ENCODE measurements around the gene GH2.
"Not testable (repeated sequence)": the region's sequence is repeated elsewhere in the genome, so short reads cannot be mapped to it uniquely, and the experiment has no call there.

Gene GH2

DNA sequence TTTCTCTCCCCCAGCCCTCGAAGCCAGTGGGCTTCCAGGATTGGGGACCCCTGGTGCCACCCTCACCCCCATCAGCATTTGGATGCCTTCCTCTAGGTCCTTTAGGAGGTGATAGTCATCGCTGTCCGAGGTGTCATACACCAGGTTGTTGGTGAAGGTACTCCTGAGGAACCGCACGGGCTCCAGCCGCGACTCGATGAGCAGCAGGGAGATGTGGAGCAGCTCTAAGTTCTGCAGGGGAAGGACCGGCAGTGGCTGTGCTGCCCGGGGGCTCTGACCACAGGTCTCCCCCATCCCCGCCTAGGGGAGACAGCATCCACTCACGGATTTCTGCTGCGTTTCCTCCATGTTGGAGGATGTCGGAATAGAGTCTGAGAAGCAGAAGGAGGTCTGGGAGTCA is 28.4 kb upstream of the GH2 start:
- no peak for DNase-seq

DNA sequence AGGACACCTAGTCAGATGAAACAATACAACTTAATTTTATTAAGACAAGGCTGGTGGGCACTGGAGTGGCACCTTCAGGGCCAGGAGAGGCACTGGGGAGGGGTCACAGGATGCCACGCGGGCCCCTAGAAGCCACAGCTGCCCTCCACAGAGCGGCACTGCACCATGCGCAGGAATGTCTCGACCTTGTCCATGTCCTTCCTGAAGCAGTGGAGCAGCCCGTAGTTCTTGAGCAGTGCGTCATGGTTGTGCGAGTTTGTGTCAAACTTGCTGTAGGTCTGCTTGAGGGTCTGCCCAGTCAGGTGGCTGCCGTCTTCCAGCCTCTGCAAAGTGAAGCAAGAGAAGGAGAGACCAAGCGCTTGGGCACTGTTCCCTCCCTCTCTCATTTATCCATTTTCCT is 27.8 kb upstream of the GH2 start:
- DNase-seq = not testable (repeated sequence)

DNA sequence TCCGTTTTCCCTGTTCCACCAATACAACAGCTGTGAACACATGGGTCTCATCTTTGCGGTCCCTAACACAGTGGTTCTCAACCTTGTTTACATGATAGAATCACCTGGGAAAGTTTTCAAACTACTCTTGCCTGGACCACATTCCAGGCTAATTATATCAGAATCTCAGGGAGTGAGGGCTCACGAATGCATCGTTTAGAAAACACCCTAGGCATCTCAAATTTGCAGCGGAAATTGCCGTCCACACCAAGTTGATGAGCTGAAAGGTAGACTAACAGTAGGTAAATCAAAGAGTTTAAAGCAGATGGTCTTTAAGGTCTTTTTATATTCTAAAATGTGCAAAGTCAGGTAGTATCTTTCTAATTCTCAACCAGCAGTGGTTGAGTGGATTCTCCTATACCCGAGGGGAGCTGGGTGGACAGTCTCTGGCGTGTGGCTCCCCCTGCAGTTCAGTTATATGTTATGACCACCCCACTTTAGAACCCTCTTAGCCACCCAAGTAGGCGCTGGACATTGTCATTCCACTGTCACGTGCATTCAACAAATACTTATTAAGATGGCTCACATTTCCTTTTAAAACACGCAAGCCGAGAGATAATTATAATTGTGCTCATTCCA is 25.5 kb upstream of the GH2 start:
- not testable (repeated sequence) for DNase-seq

DNA sequence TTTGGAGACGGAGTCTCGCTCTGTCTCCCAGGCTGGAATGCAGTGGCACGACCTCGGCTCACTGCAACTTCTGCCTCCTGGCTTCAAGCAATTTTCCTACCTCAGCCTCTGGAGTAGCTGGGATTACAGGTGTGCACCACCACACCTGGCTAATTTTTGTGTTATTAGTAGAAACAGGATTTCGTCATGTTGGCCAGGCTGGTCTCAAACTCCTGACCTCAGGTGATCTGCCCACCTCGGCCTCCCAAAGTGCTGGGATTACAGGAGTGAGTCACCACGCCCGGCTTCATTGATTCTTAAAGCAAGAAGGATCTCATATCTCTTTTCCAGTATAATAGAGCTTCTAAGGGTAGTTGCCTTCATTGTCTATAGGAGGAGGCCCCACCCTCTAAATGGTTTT is 23.1 kb upstream of the GH2 start:
- DNase-seq = not testable (repeated sequence)

DNA sequence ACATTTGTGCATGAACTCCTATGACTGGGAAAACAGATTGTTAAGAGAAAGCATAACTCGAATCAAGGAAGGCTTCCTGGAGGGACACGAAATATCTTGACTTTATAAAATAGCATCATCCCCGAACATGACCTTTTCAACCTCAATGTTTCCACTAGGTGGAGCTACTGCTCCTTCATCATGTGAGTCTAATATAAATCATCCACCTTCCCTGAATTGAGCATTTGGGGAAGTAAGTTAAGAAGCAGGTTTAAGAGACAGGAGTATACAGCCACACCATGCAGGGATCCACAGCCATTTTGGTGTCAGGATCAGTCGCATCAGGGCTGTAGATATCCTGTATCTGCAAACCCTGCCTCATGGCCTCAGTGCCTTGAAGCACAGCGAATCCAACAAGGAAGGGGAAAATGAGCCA is 22.1 kb upstream of the GH2 start:
- DNase-seq = peak; percentile 2

DNA sequence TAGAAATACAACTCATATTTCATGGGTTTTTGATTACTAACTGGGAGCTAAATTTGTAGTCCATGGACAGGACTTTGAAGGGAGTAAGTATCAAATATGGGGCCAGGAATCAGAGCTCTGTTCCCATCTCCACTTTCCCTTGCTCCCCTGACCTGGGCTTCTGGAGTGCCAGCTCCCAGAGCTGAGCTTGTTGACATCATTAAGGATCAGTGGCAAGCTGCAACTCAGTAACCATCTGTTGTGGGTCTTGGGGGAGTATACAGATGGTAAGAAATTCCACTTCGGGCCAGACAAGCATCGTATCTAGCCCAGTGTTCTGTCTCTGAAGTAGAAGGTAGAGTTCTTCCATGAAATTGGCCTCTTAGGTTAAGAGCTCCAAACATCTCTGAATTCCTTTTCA is 20.2 kb upstream of the GH2 start:
- peak; percentile 34 for DNase-seq

DNA sequence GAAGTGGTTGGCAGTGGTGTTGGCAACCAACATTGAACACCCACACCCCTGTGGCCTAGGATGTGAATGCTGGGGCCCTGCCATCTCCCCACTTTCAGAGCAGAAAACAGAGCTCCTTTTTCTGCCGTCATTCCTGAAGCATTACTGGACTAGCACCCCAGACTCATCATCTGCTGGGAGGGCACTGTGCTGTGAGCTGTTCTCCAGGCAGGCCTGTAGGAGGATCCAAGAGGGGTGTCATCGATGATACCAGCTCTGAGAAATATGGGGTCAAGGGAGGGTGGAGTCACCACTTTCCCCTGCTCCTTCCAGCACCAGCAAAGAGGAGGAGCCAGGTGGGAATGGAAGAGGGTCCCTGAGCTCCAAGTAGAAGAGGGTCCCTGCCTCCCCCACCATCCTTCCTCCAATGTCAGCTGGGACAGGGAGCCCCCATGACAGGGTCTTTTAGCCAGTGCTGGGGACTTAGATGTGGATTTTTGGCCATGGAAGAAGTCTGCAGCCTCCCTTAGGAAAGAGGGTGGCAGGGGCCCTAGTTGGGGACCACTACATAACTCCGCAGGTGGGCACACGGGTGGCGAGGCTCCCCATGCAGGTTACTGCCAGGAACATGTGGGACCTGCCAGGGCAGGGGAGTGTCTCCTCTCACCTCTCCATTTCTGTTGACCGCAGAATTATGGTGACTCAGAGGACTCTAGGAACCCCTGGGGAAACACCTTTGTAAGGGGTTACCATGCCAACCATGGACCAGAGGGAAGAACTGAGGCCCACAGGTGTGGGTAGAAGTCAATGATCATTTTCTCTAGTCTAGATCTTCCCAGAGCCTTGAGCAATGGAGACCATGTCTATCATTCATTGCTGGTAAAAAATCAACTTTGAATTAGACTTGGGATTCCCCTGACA is 17.4 kb upstream of the GH2 start:
- DNase-seq = not testable (repeated sequence)

DNA sequence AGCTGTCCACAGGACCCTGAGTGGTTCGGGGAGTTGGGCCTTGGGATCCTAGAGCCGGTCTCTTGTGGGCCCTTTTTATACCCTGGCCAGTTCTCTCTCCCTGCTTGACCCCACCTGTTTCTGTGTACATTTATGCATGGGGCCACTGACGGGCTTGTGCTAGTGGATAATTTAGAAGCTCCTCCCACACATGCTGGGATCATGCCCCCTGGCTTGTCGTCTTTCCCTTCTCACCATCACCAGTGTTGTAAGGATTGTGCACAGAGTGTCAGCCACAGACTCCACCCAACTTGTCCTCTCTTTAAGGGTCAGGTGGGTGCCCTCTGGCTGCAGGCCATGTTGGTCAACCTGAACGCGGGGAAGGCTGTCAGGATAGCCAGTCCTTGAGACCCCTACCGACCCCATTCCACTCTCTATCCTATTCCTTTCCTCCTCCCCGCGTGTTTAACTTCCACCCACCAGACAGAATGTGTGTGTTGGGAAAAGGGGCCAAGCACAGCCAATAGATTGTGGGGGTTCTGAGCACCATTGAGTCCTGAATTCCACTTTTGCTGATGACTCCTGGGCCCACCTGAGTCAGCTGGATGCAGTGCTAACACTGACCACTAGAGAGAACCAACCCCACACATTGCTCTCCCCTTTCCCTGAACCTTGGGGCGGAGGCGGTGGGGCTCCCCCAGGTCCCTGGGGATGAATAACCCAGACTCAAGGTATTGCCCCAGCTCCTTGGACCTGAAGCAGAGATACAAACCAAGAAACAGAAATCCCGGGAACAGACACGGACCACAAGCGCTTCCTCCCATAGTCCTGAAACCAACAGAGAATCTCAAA is 15.0 kb upstream of the GH2 start, which contains the start of gene CSH1:
CSH1 (minus strand) TSS at position 51 of the 831 bp plus-strand sequence. CDS start 63 bp downstream, outside the sequence.
- not testable (repeated sequence) for DNase-seq

DNA sequence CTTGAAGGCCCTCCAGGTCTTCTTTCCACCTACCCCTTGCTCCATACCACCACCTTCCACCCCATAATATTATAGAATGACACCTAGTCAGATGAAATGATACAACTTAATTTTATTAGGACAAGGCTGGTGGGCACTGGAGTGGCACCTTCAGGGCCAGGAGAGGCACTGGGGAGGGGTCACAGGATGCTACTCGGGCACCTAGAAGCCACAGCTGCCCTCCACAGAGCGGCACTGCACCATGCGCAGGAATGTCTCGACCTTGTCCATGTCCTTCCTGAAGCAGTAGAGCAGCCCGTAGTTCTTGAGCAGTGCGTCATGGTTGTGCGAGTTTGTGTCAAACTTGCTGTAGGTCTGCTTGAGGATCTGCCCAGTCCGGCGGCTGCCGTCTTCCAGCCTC is 13.1 kb upstream of the GH2 start:
- DNase-seq = not testable (repeated sequence)

DNA sequence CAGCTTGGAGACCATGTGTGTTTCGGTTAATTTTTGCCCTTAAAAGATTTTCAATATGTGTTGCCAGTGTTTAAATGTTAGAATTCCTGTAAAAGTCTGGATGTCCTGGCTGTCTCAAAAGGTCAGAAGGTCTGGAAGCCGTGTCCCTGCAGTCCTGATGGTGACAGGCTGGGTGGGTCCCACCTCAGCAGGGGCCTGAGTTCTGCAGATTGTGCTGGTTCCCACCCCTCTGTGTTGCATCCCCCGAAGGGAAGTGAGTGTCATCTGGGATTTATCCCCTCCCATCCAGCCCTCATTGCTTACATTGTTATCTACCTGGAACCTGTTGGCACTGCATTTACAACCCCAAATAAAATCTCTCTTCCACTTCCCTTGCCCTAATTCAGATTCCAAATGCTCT is 12.3 kb upstream of the GH2 start:
- not testable (repeated sequence) for DNase-seq

DNA sequence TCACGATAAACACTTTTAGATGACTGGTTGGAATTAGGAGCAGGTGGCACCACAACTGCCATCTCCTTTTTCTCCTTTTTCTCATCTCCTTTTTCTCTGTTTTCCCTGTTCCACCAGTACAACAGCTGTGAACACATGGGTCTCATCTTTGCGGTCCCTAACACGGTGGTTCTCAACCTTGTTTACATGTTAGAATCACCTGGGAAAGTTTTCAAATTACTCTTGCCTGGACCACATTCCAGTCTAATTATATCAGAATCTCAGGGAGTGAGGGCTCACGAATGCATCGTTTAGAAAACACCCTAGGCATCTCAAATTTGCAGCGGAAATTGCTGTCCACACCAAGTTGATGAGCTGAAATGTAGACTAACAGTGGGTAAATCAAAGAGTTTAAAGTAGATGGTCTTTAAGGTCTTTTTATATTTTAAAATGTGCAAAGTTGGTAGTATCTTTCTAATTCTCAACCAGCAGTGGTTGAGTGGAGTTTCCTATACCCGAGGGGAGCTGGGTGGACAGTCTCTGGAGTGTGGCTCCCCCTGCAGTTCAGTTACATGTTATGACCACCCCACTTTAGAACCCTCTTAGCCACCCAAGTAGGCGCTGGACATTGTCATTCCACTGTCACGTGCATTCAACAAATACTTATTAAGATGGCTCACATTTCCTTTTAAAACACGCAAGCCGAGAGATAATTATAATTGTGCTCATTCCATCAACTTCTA is 10.7 kb upstream of the GH2 start:
- DNase-seq = not testable (repeated sequence)

DNA sequence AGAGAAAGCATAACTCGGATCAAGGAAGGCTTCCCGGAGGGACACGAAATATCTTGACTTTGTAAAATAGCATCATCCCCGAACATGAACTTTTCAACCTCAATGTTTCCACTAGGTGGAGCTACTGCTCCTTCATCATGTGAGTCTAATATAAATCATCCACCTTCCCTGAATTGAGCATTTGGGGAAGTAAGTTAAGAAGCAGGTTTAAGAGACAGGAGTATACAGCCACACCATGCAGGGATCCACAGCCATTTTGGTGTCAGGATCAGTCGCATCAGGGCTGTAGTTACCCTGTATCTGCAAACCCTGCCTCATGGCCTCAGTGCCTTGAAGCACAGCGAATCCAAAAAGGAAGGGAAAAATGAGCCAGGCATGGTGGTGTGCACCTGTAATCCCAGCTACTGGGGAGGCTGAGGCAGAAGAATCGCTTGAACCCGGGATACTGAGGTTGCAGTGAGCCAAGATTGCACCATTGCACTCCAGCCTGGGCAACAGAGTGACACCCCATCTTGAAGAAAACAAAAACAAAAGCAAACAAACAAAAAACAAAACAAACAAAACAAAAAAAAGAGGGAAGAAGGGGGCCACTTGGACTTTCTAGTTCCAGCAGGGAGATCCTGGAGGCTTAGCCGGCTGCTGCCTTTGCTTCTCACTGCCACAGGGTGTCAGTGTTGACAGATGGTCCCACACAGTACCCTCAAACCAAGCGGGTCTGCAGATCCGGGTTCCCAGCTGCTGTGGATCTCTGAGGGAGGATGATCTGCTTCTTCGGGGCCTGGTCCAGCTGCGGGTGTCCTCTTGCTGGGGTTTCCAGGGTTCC is 7.5 kb upstream of the GH2 start:
- peak; percentile 34 for DNase-seq

DNA sequence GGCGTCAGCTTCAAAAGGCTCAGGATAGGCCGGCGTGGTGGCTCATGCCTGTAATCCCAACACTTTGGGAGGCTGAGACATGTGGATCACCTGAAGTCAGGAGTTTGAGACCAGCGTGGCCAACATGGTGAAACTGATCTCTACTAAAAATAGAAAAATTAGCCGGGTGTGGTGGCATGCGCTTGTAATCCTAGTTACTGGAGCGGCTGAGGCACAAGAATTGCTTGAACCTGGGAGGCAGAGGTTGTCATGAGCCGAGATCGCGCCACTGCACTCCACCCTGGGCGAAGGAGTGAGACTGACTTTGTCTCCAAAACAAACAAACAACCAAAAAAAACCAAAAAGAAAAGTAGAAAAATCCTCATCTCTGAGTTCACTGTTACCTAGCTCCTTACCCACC is 3.4 kb upstream of the GH2 start:
- not testable (repeated sequence) for DNase-seq

DNA sequence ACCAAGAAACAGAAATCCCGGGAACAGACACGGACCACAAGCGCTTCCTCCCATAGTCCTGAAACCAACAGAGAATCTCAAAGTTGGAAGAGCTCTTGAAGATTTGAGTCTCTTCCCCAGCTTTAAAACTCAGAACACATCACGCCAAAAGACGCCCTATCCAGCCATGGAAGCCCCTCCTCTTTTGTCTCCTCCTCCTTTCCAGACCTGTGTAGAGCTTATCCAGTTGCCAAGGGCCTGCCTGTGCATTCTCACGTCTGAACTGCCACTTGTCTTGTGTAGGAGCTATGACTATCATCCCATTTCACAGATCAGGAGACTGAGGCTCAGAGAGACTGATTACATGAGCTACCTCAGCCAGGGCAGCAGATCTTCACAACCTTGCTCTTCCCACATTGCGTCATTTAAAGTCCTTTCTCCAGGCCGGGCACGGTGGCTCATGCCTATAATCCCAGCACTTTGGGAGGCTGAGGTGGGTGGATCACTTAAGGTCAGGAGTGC is 932 bp upstream of the GH2 start:
- not testable (repeated sequence) for DNase-seq

DNA sequence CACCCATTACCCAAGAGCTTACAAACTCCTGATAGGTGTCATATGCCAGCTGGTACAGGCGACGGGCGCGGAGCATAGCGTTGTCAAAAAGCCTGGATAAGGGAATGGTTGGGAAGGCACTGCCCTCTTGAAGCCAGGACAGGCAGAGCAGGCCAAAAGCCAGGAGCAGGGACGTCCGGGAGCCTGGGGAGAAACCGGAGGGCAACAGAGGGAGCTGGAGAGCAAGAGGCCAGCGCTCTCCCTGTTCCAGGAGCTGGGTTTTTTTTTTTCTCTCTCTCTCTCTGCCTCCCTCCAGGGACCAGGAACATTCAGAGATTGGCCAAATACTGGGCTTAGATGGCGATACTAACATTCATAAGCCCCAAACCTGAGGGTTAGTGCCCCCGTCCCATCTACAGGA is 407 bp downstream of the GH2 start:
- not testable (repeated sequence) for DNase-seq

DNA sequence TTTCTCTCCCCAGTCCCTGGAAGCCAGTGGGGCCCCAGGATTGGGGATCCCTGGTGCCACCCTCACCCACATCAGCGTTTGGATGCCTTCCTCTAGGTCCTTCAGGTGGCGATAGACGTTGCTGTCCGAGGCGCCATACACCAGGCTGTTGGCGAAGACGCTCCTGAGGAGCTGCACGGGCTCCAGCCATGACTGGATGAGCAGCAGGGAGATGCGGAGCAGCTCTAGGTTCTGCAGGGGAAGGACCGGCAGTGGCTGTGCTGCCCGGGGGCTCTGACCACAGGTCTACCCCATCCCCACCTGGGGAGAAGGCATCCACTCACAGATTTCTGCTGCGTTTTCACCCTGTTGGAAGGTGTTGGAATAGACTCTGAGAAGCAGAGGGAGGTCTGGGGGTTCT is 1.0 kb downstream of the GH2 start:
- DNase-seq = no peak

DNA sequence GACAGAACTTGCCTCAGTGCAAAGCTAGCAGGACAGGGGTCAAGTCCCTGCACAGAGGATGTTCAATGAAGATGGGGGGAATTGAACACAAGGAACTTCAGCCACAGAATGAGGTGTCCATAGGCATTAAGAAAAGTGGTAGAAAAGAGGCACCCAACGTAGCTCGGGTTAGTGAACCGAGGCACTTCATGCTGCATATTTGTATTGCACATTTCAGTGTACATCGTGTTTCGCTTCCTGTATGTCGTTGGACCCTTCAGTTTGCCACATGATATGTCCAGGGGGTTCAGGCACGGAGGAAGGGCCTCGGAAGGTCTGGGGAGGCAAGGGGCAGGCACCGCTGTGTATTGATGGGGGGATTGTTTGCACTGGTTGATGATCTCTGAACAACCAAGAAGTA is 3.3 kb downstream of the GH2 start:
- not testable (repeated sequence) for DNase-seq

DNA sequence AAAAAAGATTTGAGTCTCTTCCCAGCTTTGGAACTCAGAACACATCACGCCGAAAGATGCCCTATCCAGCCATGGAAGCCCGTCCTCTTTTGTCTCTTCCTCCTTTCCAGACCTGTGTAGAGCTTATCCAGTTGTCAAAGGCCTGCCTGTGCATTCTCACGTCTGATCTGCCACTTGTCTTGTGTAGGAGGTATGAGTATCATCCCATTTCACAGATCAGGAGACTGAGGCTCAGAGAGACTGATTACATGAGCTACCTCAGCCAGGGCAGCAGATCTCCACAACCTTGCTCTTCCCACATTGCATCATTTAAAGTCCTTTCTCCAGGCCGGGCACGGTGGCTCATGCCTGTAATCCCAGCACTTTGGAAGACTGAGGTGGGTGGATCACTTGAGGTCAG is 7.1 kb downstream of the GH2 start:
- DNase-seq = not testable (repeated sequence)

DNA sequence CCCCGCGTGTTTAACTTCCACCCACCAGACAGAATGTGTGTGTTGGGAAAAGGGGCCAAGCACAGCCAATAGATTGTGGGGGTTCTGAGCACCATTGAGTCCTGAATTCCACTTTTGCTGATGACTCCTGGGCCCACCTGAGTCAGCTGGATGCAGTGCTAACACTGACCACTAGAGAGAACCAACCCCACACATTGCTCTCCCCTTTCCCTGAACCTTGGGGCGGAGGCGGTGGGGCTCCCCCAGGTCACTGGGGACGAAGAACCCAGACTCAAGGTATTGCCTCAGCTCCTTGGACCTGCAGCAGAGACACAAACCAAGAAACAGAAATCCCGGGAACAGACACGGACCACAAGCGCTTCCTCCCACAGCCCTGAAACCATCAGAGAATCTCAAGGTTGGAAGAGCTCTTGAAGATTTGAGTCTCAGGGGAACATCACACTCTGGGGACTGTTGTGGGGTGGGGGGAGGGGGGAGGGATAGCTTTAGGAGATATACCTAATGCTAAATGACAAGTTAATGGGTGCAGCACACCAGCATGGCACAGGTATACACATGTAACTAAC is 7.6 kb downstream of the GH2 start:
- not testable (repeated sequence) for DNase-seq

DNA sequence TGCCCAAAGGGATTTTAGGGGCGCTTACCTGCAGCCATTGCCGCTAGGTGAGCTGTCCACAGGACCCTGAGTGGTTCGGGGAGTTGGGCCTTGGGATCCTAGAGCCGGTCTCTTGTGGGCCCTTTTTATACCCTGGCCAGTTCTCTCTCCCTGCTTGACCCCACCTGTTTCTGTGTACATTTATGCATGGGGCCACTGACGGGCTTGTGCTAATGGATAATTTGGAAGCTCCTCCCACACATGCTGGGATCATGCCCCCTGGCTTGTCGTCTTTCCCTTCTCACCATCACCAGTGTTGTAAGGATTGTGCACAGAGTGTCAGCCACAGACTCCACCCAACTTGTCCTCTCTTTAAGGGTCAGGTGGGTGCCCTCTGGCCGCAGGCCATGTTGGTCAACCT is 8.2 kb downstream of the GH2 start, which contains the start of gene CSH2:
CSH2 (minus strand) TSS at position 101 of the 400 bp plus-strand sequence; CDS start at position 38, 63 bp downstream.
- not testable (repeated sequence) for DNase-seq

Data from NCI-H1694 treated with DMSO at 0.1 percent for 48 hours (cell line).